ENCODE data around the gene MAP1A.
"Not testable (repeated sequence)": the region's sequence is repeated elsewhere in the genome, so short reads cannot be mapped to it uniquely, and the experiment has no call there.

The MAP1A gene

DNA sequence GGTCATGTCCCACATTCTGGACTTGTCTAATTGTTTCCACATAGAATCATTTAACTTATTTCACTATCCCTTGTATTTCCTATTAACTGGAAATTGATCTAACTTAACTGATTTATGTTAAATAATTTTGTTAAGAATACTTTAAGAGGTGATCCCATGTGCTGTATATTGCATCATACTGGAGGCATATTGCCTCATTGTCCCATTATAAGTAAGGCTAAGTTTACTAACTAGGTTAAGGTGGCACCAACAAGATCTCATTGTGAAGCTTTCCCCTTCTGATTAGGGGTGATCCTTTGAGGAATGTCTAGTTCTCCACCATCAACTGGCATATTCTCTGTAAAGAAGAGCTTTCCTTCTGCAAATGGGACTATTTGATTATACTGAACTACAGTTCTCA lies 24.4 kb downstream of the MAP1A start:
- H3K36me3 Mint-ChIP-seq, result no peaks in the 10 kb centered on the region

DNA sequence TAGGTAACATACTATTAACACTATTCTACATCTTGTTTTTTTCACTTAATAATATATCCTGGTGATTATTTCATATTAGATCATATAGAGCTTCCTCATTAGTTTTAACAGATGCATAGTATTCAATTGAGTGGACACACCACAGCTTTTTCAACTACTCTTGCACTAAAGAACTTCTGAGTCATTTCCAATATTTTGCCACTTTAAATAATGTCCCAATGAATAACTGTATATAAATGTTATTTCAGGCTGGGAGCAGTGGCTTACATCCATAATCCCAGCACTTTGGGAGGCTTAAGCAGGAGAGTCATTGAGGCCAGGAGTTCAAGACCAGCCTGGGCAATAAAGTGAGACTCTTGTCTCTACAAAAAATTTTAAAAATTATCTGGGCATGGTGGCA lies 26.9 kb downstream of the MAP1A start:
- H3K27ac Mint-ChIP-seq, result no peak overlapping the region
- no peaks in the 10 kb centered on the region for H3K9me3 Mint-ChIP-seq
- H3K36me3 Mint-ChIP-seq, result peaks cover 5% of the 10 kb centered on the region
- no peak overlapping the region for H3K4me3 Mint-ChIP-seq
- peaks cover 4% of the 10 kb centered on the region for H3K4me1 Mint-ChIP-seq
- H3K27me3 Mint-ChIP-seq, result no peaks in the 10 kb centered on the region

More for the DNA sequence above, 24.4 kb downstream of the MAP1A start:
- Mint-ChIP-seq H3K27me3 (no peaks in the 10 kb centered on the region), H3K27ac (no peak overlapping the region), H3K4me1 (peaks cover 4% of the 10 kb centered on the region), H3K9me3 (no peaks in the 10 kb centered on the region), H3K4me3 (no peak overlapping the region)

DNA sequence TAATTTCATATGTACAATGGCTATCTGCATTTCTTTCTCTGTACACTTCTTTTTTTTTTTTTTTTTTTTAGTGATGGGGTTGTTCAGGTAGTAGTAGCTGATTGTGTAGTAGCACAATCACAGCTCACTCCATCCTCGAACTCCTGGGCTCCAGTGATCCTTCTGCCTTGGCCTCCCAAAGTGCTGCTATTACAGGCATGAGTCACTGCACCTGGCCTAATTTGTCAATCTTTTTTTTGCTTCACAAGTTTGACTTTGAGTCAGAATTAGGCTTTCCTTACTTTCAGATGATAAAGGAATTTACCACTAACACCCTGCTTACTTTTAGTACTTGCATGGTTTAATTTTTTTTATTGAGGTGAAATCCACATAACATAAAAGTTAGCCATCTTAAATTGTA lies 28.0 kb downstream of the MAP1A start:
- H3K36me3 Mint-ChIP-seq, result peaks cover 6% of the 10 kb centered on the region
- no peaks in the 10 kb centered on the region for H3K27me3 Mint-ChIP-seq
- peaks cover 4% of the 10 kb centered on the region for H3K4me1 Mint-ChIP-seq
- H3K9me3 Mint-ChIP-seq, result no peaks in the 10 kb centered on the region
- H3K27ac Mint-ChIP-seq, result no peak overlapping the region
- no peak overlapping the region for H3K4me3 Mint-ChIP-seq

DNA sequence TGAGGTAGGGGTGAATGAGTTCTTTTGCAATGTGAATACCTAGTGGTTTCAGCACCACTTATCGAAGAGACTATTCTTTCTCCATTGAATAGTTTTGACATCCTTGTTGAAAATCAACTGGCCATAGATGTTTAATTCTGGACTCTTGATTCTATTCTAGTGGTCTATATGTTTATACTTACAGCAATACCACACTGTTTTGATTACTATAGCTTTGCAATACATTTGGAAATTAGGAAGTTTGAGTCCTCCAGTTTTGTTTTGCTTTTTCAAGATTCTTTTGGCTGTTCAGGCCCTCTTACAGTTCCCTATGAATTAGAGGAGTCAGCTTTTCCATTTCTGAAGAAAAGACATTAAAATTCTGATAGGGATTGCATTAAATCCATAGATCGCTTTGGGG lies 30.1 kb downstream of the MAP1A start:
- Mint-ChIP-seq H3K9me3 (no peaks in the 10 kb centered on the region), H3K4me3 (no peak overlapping the region), H3K4me1 (no peaks in the 10 kb centered on the region), H3K27me3 (no peaks in the 10 kb centered on the region), H3K36me3 (peaks cover 12% of the 10 kb centered on the region), H3K27ac (no peak overlapping the region)

DNA sequence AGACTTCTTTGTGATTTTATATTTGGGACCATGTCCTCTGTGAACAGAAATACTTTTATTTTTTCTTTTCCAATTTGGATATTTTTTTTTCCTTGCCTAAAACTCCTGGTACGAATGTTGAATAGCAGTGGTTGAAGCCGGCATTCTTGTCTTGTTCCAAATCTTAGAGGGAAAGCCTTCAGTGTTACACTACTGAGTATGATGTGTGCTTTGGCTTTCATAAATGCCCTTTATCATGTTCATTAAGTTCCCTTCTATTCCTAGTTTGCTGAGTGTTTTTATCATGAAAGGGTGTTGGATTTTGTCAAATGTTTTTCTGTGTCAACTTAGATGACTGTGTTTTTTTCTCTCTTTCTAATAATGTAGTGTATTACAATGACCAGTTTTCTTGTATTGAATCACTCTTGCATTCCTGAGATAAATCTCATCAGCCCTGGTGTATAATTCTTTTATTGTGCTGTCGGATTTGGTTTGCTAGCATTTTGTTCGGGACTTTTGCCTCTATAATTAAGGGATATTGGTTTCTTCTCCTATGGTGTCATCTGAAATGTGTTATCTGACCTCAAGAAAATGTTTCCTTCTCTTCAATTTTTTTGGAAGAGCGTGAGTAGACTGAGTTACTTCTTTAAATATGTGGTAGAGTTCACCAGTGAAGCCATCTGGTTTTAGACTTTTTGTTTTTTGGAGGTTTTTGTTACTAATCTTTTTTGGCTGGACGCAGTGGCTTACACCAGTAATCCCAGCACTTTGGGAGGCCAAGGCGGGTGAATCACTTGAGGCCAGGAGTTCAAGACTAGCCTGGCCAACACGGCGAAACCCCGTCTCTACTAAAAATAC lies 33.3 kb downstream of the MAP1A start:
- Mint-ChIP-seq H3K9me3 (no peaks in the 10 kb centered on the region), H3K4me3 (no peak overlapping the region), H3K27ac (no peak overlapping the region), H3K27me3 (no peaks in the 10 kb centered on the region), H3K36me3 (peaks cover 15% of the 10 kb centered on the region), H3K4me1 (no peaks in the 10 kb centered on the region)

DNA sequence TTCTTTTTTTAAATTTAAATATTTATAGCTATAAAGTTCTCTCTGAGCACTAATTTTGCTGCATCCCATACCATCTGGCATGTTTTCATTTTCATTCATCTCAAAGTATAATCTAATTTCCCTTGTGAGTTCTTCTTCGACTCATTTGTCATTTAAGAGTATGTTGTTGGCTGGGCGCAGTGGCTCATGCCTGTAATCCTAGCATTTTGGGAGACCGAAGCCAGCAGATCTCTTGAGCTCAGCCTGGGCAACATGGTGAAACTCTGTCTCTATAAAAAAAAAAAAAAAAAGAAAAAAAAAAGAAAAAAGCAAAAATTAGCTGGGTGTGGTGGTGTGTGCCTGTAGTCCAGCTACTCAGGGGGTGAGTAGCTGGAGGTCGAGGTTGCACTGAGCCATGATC lies 34.8 kb downstream of the MAP1A start:
- Mint-ChIP-seq H3K27me3 (no peaks in the 10 kb centered on the region), H3K27ac (no peak overlapping the region), H3K4me1 (no peaks in the 10 kb centered on the region), H3K9me3 (no peaks in the 10 kb centered on the region), H3K36me3 (peaks cover 14% of the 10 kb centered on the region), H3K4me3 (no peak overlapping the region)

DNA sequence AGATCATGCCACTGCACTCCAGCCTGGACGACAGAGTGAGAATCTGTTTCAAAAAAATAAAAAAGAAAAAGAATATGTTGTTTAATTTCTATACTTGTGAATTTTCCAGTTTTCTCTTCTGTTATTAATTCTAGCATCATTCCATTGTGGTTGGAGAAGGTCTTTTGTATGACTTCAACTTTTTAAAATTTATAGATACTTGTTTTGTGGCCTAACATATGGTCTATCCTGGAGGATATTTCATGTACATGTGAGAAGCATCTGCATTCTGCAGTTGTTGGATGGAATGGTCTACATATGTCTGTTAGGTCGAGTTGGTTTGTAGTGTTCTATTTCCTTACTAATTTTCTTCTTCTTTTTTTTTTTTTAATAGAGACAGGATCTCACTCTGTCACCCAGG lies 35.6 kb downstream of the MAP1A start:
- H3K4me1 Mint-ChIP-seq, result no peaks in the 10 kb centered on the region
- peaks cover 12% of the 10 kb centered on the region for H3K36me3 Mint-ChIP-seq
- H3K27me3 Mint-ChIP-seq, result no peaks in the 10 kb centered on the region
- no peak overlapping the region for H3K27ac Mint-ChIP-seq
- H3K9me3 Mint-ChIP-seq, result no peaks in the 10 kb centered on the region
- no peak overlapping the region for H3K4me3 Mint-ChIP-seq

DNA sequence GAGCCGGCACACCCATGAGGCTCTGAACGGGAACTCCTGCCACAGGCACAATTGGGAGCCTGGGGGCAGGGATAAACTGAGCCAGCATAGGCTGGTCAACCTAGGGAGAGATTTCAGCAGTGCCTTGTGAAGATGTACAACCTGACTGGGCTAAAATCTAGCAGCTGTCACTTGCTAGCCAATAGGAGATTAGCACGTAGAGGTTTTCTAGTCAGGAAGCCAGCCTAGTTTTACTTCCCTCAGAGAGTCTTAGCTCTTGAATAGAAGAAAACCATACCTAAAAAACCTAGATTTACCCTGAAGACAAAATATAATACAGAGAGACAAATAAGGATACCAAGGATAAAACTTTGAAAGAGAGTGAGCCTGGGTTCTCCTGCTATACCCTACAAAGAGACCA lies 45.3 kb downstream of the MAP1A start:
- not testable (repeated sequence) for H3K27me3 Mint-ChIP-seq, H3K4me1 Mint-ChIP-seq, H3K9me3 Mint-ChIP-seq, H3K36me3 Mint-ChIP-seq, H3K27ac Mint-ChIP-seq, H3K4me3 Mint-ChIP-seq

DNA sequence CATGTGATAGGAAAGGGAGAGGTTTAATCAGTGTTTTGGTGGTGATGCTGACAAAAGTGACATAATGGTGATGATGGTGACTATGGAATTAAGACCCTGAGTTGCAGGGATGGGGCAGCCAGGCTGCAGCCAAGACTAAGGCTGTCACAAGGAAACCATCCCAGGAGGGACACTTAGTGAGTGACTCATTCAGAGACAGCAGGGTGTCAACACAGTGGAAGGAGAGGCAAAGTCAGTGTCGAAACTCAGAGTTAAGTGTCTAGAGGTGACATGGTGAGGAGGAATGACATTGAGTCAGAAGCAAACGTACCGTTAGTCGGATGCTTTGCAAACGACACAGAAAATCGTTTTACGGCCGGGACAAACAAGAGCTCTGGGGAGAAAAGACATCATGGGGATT lies 46.4 kb downstream of the MAP1A start:
- H3K27me3 Mint-ChIP-seq, H3K36me3 Mint-ChIP-seq, H3K27ac Mint-ChIP-seq, H3K4me3 Mint-ChIP-seq, H3K9me3 Mint-ChIP-seq, H3K4me1 Mint-ChIP-seq: not testable (repeated sequence)

DNA sequence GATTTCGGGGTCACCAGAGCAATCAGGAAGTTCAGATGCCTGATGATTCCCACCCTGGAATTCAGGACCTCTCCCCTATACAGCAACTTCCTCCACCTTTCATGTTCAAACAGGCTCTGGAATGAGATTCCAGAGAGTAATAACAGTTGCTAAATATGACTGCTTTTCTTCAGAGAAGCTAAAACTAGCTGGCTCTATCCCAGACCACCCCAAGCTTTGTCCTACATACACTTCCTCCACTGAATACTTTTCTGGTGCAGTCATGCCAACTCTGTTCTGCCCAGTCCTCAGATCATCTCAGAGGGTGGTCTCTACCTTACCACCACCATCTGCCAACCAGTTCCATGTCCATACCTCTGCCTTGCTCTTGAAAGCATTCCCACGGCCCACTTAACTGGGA lies 49.2 kb downstream of the MAP1A start:
- H3K27ac Mint-ChIP-seq, H3K4me1 Mint-ChIP-seq, H3K4me3 Mint-ChIP-seq, H3K9me3 Mint-ChIP-seq, H3K27me3 Mint-ChIP-seq, H3K36me3 Mint-ChIP-seq: not testable (repeated sequence)

DNA sequence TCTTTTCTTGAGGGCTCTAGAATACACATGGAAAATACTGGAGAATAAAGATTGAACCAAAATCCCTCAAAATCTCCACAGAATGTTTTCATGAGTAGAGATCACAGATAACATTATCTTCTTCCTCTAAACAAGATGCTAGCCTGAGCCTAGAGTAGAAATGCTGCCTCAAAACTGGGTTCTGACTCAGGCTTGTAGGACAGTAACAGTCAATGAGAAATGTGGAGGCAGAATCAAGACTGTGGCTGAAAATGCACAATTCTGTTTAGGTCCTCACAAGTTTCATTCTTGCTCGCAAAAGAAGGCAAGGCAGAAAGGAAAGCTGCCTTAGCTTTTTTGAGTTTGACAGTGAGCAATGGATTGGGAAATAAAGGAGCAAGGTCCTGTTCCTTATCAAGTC lies 57.2 kb downstream of the MAP1A start:
- H3K4me1 Mint-ChIP-seq, H3K27ac Mint-ChIP-seq, H3K36me3 Mint-ChIP-seq, H3K4me3 Mint-ChIP-seq, H3K9me3 Mint-ChIP-seq, H3K27me3 Mint-ChIP-seq: not testable (repeated sequence)
